GM13976 (cell line): Measurements from ENCODE around the gene PSMD11.
A peak's percentile ranks its signal among the peaks of the same experiment; 100 is the strongest.
"Not testable (repeated sequence)": the region's sequence is repeated elsewhere in the genome, so short reads cannot be mapped to it uniquely, and the experiment has no call there.

ENCODE experiments used
- DNase-seq: peaks from one replicate; pipeline ENCODE4 v3.0.0; 2012; ENCODE audit warnings: low spot score
- CTCF ChIP-seq: IDR thresholded peaks from 2 replicates; pipeline ENCODE4 v1.5.1; 2012; ENCODE audit warnings: borderline replicate concordance, mild to moderate bottlenecking; ENCODE audit not compliant: insufficient read depth; ENCODE audit errors: extremely low read depth, missing control alignments, control extremely low read depth
- in situ Hi-C: fragments of 300-500 bp; cut with MboI; formaldehyde crosslinking; loops from one replicate; pipeline ENCODE4 v1.12.0; 2022; ENCODE audit warnings: low sequenced_read_pairs, mixed read lengths, inconsistent platforms; ENCODE audit not compliant: unreplicated experiment

Gene PSMD11

GRCh38 chr17:32444301-32445073, at the start of gene PSMD11:
Gene PSMD11 (plus strand): TSS chr17:32444510. CDS start chr17:32444524, 14 bp downstream.
- DNase-seq, result peak; percentile 99
- TF ChIP-seq CTCF, result peak; percentile 91
- in situ Hi-C loops, result no loop called here

- TF ChIP-seq CTCF, result no peak
- in situ Hi-C loops, result no loop called here
- no peak for DNase-seq
Observed at GRCh38 chr17:32396343-32396742, 48.0 kb upstream of the PSMD11 start.

- in situ Hi-C loops, result no loop called here
- TF ChIP-seq CTCF, result no peak
- no peak for DNase-seq
Observed at GRCh38 chr17:32398946-32399345, 45.4 kb upstream of the PSMD11 start.

GRCh38 chr17:32410085-32410484, 34.2 kb upstream of the PSMD11 start:
- DNase-seq, in situ Hi-C loops: not testable (repeated sequence)

- no peak for TF ChIP-seq CTCF
- in situ Hi-C loops, result no loop called here
- no peak for DNase-seq
Observed at GRCh38 chr17:32426894-32427293, 17.4 kb upstream of the PSMD11 start.

GRCh38 chr17:32429598-32429997, 14.7 kb upstream of the PSMD11 start:
- in situ Hi-C loops, result no loop called here
- DNase-seq, result no peak

More at GRCh38 chr17:32429598-32429997, 14.7 kb upstream of the PSMD11 start:
- no peak for TF ChIP-seq CTCF
